ENCODE results near the gene RNF214. TPM values are rescaled to one million over a fixed set of nuclear protein-coding genes. Genes with fewer than 3 reads are reported as not detected.
A peak's percentile ranks its signal among the peaks of the same experiment; 100 is the strongest.

RNF214 gene
- total and polyA plus RNA-seq, 11 donors = 8.0 to 31.9 (median 19.5) TPM

GRCh38 chr11:117287668-117288067 is 55.2 kb downstream of the RNF214 start:
- H3K4me3 ChIP-seq = no peak overlapping the region
- no peaks in the 10 kb centered on the region for H3K27me3 ChIP-seq
- no peaks in the 10 kb centered on the region for H3K4me1 ChIP-seq
- H3K27ac ChIP-seq = no peak overlapping the region
- intact Hi-C loops (cut with DNase I) = no loop called here
- DNase-seq = no peak
- TF ChIP-seq, protein P1, sequence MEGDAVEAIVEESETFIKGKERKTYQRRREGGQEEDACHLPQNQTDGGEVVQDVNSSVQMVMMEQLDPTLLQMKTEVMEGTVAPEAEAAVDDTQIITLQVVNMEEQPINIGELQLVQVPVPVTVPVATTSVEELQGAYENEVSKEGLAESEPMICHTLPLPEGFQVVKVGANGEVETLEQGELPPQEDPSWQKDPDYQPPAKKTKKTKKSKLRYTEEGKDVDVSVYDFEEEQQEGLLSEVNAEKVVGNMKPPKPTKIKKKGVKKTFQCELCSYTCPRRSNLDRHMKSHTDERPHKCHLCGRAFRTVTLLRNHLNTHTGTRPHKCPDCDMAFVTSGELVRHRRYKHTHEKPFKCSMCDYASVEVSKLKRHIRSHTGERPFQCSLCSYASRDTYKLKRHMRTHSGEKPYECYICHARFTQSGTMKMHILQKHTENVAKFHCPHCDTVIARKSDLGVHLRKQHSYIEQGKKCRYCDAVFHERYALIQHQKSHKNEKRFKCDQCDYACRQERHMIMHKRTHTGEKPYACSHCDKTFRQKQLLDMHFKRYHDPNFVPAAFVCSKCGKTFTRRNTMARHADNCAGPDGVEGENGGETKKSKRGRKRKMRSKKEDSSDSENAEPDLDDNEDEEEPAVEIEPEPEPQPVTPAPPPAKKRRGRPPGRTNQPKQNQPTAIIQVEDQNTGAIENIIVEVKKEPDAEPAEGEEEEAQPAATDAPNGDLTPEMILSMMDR (IDR thresholded peaks at IDR 0.05) = no peak
- TF ChIP-seq POLR2A (IDR thresholded peaks at IDR 0.05) = no peak
- ATAC-seq = no peak
- H3K36me3 ChIP-seq = peaks cover 0 to 100% (median 98%) of the 10 kb centered on the region in 9 donors
- H3K9me3 ChIP-seq = no peaks in the 10 kb centered on the region
- WGBS, 4 donors = 90 to 96% (median 95%) methylated on average over 3 of the region's 3 CpGs

DNA sequence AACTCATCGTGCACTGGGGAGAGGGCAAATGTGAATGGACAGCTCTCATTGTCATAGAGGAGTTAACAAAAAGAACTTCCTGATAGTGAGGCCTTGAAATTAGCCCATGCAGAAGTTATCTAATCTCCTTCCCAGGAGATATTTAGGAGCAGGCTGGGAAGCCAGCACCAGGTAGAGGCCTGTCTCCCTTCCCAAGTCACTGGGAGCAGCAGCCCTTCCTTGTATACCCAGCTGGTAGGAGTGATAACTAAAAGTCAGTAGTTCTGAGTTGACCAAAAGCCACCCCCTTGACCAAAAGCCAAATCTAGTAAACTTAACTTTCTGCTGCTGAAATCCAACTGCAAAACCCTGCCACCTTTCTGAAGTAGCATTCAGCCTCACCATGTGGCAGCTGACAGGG is 57.3 kb downstream of the RNF214 start:
- ATAC-seq (no peak), DNase-seq (no peak)
- Histone ChIP-seq H3K27me3 (no peaks in the 10 kb centered on the region), H3K36me3 (peaks cover 0 to 97% (median 93%) of the 10 kb centered on the region in 9 donors), H3K4me1 (no peaks in the 10 kb centered on the region), H3K4me3 (no peak overlapping the region), H3K27ac (no peak overlapping the region), H3K9me3 (no peaks in the 10 kb centered on the region)
- TF ChIP-seq, protein P1 (IDR thresholded peaks at IDR 0.05) = no peak
- no peak for TF ChIP-seq POLR2A (IDR thresholded peaks at IDR 0.05)
- WGBS, 4 donors = 60 to 83% (median 64%) methylated on average over 1 of the region's 1 CpG
- intact Hi-C loops (cut with DNase I) = no loop called here

DNA sequence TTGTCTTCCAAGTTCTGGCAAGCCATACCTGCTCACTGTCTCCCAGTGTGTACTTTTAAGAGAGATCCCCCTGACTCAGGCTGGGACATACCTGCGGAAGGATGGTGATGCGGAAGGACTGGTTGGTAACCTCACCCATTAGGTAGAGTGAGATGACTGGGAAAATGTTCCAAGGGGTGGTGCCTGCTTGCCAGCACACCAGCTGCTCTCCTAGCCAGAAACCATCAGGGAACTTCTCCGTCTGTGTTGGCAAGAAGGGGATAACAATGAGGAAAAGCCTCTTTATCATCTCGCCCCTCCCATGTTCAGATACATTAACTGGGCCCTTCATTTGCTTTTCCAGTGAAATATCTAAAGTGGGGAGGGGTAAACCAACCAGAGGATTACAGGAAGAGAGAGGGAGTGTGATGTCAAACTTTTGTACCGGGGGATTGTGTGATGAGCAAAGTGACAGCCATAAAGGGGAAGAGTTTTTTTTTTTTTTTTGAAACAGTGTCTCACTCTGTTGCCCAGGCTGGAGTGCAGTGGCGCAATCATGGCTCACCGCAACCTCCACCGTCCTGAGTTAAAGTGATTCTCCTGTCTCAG is 58.4 kb downstream of the RNF214 start, which contains the start of gene BACE1-AS:
TSS of gene BACE1-AS (plus strand) at position 538 of the 588 bp plus-strand sequence.
- Histone ChIP-seq H3K27ac (no peak within 1 kb of the TSS), H3K27me3 (no peaks in the 10 kb centered on the region), H3K4me3 (no peak within 1 kb of the TSS), H3K4me1 (no peaks in the 10 kb centered on the region), H3K36me3 (peaks cover 0 to 96% (median 85%) of the 10 kb centered on the region in 9 donors), H3K9me3 (no peaks in the 10 kb centered on the region)
- TF ChIP-seq, protein P1 (IDR thresholded peaks at IDR 0.05) = no peak
- no peak for TF ChIP-seq POLR2A (IDR thresholded peaks at IDR 0.05)
- no peak for DNase-seq
- peak in 1 of 4 donors; percentile 17 for ATAC-seq
- 92 to 94% (median 92%) methylated on average over 8 of the region's 8 CpGs for WGBS, 4 donors
- intact Hi-C loops (cut with DNase I) = no loop called here

DNA sequence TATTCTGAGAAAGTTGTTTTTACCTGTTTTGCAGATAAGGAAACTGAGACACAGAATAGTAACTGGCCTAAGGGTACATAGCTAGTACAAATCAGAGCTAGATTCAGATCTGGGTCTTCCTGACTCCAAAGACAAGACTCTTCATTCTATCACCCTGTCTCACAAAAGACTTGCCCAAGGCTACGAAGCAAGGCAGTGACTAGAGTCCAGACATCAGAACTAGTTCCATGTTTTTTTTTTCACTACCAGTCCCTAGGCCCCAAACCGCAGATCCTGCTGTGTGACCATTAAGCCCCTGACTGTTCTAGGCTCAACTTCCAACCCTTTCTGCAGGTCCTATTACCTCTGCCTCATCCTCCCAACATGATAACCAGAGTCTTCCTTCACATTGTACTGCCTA is 60.1 kb downstream of the RNF214 start:
- TF ChIP-seq, protein P1 (IDR thresholded peaks at IDR 0.05) = no peak
- no peak for TF ChIP-seq POLR2A (IDR thresholded peaks at IDR 0.05)
- WGBS, 4 donors = 97 to 100% (median 98%) methylated on average over 2 of the region's 2 CpGs

More for the DNA sequence above, 60.1 kb downstream of the RNF214 start:
- Histone ChIP-seq H3K4me1 (no peaks in the 10 kb centered on the region), H3K4me3 (no peak overlapping the region), H3K36me3 (peaks cover 0 to 80% (median 68%) of the 10 kb centered on the region in 9 donors), H3K27ac (no peak overlapping the region), H3K27me3 (no peaks in the 10 kb centered on the region), H3K9me3 (no peaks in the 10 kb centered on the region)
- no peak for DNase-seq
- ATAC-seq = no peak
- intact Hi-C loops (cut with DNase I) = no loop called here
